GM13976 (cell line): ENCODE data around the gene PC.

Source experiments
- DNase-seq: peaks from one replicate; pipeline ENCODE4 v3.0.0; 2012; ENCODE audit warnings: low spot score
- in situ Hi-C: fragments of 300-500 bp; cut with MboI; formaldehyde crosslinking; loops from one replicate; pipeline ENCODE4 v1.12.0; 2022; ENCODE audit warnings: low sequenced_read_pairs, mixed read lengths, inconsistent platforms; ENCODE audit not compliant: unreplicated experiment
- TF ChIP-seq, protein P1 (sequence below): IDR thresholded peaks from 2 replicates; pipeline ENCODE4 v1.5.1; 2012; ENCODE audit warnings: borderline replicate concordance, mild to moderate bottlenecking; ENCODE audit not compliant: insufficient read depth; ENCODE audit errors: extremely low read depth, missing control alignments, control extremely low read depth

The PC gene

DNA sequence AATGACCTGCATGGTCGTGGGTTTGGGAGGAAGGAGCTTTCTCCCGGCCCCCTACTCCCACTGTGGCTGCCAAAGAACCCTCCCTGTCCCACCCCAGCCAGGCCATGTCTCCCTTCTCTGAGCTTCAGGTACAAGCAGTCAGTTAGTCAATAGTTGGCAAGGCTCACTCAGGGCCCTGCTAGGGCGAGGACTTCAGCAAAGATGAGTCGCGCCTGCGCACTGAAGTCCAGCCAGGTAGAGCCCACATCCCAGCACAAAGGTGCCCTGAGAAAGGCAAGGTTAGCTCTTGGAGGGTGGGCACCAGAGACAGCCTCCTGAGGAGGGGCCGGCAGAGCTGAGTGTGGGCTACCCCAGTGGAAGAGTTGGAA, 28.0 kb upstream of the PC start:
- DNase-seq = no peak
- in situ Hi-C loops = no loop called here
- TF ChIP-seq, protein P1, sequence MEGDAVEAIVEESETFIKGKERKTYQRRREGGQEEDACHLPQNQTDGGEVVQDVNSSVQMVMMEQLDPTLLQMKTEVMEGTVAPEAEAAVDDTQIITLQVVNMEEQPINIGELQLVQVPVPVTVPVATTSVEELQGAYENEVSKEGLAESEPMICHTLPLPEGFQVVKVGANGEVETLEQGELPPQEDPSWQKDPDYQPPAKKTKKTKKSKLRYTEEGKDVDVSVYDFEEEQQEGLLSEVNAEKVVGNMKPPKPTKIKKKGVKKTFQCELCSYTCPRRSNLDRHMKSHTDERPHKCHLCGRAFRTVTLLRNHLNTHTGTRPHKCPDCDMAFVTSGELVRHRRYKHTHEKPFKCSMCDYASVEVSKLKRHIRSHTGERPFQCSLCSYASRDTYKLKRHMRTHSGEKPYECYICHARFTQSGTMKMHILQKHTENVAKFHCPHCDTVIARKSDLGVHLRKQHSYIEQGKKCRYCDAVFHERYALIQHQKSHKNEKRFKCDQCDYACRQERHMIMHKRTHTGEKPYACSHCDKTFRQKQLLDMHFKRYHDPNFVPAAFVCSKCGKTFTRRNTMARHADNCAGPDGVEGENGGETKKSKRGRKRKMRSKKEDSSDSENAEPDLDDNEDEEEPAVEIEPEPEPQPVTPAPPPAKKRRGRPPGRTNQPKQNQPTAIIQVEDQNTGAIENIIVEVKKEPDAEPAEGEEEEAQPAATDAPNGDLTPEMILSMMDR = no peak

DNA sequence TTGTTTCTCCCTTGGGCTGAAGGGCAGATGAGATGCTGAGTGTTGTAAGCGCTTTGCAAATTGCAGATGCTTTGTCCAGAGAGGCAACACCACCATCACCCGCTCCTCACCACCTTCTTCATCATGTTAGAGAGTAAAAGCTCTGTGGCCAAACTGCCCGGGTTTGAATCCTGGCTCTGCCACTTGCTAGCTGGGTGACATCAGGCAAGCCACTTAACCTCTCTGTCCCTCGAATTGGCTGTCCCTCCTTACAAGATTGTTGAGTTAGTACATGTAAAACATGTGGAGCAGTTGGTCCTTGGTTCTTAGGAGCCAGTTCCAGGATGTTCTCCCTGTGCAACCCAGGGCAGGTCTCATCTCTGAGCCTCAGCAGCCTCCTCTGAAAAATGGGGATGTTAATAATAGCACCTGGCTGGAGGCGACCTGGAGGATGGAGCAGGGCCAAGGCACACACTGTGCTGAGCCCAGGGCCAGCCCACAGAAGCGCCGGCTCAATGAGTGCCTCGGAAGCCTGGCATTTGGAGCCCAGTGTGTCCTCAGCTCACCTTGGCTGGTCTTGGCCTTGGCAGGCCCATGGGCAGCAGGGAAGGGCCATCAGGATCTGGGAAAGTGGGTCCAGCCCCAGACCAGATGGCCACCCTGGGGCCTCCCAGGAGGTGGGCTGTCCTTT, 27.5 kb upstream of the PC start:
- no peak for DNase-seq
- in situ Hi-C loops = no loop called here
- TF ChIP-seq, protein P1 = no peak

DNA sequence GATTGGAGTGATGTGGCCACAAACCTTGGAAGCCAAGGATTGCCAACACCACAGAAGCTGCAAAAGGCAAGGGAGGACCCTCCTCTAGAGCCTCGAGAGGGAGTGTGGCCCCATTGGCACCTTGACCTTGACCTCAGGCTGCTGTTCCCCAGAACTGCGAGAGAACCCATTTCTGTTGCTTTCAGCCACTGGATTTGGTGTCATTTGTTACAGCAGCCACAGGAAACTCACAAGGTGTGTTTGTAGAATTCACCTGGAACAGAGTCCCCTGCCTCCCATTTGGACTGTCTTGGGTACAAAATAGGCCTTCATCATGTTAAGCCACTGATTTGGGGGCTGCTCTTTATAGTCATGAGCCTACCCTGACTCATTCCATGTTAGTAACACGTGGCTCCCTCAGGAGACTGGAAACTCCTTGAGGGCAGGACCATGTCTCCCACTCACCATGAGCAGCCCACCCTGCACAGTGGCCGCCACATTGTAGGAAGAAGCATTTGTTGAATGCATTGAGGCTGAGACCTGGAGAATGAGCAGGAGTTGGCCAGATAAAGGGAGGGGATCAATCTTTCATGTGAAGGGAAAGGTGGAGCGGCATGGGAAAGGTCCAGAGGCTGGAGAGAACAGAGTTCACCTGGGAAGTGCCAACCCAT, 25.2 kb upstream of the PC start:
- no peak for DNase-seq
- in situ Hi-C loops = no loop called here
- TF ChIP-seq, protein P1 = no peak

DNA sequence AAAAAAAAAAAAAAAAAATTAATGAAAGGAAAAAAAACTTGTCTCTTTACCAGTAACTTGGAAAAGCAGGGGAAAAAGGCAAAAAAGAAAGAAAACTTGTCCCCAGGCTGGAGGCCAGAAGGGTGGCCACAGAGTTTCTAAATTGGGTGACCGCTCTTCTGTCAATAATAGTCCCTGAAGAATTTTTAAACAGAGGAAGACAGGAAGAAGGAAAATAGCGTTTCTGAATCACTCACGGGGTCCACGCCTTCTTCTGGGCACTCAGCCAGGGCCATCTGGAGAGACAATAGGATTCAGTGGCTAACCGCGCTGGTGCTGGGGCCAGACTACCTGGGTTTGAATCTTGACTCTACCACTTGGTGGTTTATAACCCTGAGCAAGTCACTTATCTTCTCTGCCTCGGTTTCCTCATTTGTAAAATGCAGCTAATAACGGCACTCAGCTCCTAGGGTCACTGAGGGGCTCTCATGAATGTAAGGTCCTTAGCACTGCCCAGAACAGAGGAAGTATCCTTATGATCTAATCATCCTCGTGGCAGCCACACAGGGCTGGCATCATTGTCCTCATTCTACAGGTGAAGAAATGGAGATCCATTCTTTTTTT, 23.9 kb upstream of the PC start:
- in situ Hi-C loops = no loop called here
- no peak for DNase-seq
- TF ChIP-seq, protein P1 = no peak

DNA sequence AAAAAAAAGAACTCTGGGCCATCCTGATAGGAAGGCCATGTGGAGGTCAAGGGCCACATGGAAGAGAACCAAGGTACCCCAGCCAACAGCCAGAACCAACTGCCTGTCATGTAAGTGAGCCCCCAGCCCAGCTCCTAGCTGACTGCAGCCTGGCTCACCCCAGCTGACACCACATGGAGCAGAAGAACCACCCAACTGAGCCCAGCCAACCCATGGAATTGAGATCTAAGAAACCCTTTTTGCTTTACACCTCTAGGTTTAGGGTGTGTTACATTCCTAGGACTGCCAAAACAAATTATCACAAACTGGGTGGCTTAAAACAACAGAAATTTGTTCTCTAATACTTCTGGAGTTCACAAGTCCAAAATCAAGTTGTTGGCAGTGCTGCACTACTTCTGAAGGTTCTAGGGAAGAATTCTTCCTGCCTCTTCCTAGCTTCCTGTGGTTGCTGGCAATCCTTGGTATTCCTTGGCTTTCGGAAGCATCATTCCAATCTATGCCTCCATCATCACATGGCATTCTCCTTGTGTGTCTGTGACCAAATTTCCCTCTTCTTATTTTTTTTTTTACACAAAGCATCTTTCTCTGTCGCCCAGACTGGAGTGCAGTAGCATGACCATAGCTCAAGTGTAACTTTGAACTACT, 21.3 kb upstream of the PC start:
- TF ChIP-seq, protein P1 = no peak
- no peak for DNase-seq
- in situ Hi-C loops = no loop called here

DNA sequence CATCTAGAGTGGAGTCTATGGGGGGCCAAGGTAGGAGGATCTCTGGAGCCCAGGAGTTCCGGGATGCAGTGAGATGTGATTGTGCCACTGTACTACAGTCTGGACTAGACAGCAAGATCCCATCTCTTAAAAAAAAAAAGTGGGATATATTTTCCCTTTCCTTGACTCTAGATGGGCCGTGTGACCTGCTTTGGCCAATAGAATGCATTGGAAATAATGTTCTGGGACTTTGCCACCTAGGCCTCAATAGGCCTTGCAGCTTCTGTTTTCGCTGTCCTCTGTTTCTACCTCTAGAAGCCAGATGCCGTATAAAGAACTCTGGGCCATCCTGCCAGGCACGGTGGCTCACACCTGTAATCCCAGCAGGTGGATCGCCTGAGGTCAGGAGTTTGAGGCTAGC, 20.5 kb upstream of the PC start:
- TF ChIP-seq, protein P1 = no peak
- in situ Hi-C loops = no loop called here
- DNase-seq = no peak
